HG02840 (cell line): ENCODE results near the gene MAP2K7.

Source experiments
- ATAC-seq: cut with Tn5 transposase; IDR thresholded peaks from one replicate; pipeline ENCODE4 v1.9.1; 2021; ENCODE audit warnings: mild to moderate bottlenecking, moderate library complexity, moderate number of reproducible peaks; ENCODE audit not compliant: unreplicated experiment, low FRiP score

The MAP2K7 gene

DNA sequence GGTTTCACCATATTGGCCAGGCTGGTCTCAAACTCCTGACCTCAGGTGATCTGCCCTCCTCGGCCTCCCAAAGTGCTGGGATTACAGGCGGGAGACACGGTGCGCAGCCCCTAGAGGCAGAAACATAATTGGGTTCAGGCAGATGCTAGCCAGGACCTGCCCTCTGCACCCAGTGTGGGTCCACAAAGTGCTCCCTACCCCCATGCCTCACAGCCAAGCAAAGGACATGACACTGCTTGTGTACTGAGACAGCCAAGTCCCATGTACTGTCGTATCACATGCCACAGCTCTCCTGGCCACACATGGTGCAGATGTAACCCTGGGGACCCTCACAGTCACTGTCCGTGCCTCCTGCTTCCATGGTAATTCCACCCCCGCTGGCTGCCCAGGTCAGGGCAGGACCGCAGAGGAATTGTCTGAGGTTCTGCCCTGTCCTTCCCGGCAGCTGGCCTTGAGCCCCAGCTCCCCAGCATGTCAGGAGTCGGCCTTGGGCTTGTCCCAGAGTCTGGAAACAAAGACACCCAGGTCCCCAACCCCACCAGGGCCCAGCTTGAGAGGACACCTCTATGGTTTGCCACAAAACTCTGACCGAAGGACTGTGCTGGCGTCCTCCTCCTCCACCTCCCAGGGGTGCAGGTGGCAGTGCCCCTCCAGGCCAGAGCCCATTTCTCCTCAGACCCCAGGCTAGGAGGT is 37.1 kb upstream of the MAP2K7 start:
- ATAC-seq = no peak

DNA sequence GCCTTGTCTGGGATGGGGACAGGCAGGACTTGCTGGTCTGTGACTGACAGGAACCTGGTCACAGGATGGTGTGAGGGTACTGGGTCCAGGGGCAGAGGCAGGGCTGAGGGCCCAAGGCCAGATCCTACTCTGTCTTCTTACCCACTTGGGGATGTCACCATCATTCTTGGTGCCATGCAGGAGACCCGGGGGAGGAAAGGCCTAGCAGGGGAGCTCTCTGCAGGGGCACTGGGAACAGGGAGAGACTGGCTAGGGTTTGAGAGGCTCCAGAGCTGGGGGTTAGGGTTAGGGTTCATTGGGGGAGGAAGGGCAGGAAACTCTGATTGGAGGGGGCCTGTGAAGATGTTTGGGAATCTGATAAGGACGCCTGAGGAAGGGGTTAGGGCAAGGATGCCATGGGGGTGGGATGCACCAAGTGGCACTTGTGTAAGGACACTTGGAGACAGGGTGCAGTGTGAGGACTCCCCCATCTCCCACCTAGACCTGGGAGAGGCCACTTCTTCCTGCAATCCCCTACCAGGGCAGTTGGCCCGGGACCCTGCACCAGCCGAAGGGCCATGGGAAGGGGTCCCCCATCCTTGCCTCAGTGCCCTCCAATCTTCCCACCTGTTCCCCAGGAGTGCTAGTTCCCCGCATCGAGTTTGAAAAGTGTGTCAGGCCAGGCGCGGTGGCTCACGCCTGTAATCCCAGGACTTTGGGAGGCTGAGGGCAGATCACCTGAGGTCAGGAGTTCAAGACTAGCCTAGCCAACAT is 36.4 kb upstream of the MAP2K7 start:
- no peak for ATAC-seq

DNA sequence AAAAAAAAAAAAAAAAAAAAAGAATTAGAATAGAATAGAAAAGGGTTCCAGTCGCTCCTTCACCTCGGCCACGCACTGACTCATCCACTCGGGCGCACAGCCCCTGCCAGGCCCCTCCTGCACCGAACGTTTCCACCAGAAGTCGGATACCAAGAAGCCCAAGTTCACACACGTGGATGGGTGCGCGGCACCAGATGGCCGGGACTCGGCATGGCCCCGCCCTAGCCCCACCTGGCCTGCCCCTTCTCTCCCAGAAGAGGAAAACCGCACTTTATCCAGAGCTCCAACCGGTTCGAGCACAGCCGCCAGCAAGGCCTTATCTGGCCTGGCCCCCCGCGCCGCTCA is 35.4 kb upstream of the MAP2K7 start:
- no peak for ATAC-seq

DNA sequence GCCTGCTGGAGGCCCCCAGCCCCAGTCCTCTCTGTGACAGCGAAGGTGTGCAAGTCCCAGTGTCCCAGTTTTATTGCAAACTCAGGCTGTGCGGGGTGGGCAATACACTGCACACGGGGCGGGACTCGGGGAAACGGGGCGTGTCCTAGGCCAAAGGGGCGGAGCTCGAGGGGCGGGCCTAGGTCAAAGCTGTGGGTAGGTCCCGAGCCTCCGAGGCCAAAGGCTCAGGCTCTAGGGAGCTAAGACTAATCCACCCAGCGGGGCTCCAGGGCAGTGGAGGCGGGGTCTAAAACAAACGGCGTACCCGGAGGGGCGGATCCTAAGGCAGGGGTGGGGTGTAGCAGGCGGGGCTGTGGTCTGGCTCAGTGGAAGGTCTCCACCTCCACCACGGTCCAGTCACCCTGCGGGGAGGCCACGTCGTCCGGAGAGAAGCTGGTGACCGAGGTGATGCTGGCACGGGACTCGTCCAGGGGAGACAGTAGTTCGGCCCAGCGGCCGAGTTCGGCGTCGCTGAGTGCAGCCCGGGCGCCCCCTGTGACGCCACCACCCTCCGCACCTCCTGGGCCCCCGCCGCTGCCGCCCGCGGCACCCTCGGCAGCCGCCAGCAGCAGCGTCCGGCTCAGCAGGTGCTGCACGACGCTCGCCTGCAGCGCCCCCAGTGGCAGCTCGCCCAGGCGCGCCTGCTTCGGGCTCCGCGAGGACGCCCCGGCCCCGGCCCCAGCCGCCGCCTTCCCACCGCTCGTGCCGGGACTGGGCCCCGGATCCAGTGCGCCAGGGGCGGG is 34.8 kb upstream of the MAP2K7 start:
- ATAC-seq = peak; percentile 68

DNA sequence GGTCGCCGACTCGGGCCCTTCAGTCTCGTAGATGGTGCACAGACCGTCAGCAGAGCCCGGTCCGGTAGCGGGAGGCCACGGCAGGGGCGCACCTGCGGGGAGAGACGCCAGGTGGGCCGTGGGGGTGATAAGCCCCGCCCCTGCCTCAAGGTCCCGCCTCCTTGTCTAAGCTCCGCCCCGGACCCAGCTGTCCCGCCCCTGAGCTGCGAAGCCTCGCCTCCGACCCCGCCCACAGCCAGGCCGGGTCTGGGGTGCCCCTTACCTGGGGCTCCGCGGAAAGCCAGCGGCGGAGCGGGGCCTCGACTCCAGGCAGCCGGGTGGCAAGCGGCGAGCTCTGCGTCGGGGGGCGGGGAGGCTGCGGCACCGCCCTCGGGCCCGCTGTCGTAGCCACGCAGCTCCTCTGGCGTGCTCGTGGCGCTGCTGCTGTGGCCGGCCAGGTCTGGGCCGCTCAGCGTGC is 34.2 kb upstream of the MAP2K7 start:
- ATAC-seq = peak; percentile 66

DNA sequence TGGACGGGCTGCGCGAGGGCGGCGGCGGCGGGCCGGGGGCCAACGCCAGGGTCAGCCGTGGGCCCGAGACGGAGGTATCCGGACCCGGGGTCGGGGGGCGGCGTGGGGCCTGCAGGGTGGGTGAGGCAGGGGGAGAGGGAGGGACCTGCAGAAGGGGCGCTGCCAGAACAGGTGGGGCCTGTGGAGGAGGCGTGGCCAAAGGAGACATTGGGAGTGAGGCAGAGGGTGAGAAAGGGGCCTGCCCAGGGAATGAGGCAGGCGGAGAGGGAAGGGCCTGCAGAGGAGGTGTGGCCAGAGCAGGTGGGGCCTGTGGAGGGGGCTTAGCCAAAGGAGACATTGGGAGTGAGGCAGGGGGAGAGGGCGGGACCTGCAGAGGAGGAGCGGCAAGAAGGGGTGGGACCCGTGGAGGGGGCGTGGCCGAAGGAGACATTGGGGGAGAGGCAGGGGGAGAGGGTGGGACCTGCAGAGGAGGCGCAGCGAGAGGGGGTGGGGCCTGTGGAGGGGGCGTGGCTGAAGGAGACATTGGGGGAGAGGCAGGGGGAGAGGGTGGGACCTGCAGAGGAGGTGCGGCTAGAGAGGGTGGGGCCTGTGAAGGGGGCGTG is 33.7 kb upstream of the MAP2K7 start:
- ATAC-seq = no peak

DNA sequence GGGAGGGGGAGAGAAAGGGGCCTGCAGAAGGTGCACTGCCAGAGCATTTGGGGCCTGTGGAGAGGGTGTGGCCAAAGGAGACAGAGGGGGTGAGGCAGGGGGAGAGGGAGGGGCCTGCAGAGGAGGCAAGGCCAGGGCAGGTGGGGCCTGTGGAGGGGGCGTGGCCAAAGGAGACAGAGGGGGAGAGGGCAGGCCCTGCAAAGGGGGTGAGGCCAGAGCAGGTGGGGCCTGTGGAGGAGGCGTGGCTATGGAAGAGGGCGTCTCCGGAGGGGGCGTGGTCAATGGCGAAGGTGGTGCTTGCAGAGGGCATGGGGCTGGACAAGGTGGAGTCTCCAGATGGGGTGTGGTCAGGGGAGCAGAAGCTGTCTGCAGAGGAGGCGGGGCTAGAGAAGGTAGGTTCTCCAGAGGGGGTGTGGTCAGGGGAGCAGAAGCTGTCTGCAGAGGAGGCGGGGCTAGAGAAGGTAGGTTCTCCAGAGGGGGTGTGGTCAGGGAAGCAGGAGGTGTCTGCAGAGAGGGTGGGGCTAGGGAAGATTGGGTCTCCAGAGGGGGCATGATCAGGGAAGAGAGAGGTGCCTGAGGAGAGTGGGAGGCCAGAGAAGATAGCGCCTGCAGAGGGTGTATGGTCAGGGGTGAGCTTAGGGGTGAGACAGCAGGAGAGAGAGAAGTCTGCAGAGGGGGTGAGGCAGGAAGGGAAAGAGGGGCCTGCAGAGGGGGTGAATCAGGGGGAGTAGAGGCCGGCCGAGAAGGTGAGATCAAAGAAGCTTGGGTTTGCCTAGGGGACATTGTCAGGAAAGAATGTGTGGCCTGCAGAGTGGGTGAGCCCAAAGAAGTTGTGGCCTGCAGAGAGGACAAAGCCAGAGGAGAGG is 32.9 kb upstream of the MAP2K7 start:
- no peak for ATAC-seq

DNA sequence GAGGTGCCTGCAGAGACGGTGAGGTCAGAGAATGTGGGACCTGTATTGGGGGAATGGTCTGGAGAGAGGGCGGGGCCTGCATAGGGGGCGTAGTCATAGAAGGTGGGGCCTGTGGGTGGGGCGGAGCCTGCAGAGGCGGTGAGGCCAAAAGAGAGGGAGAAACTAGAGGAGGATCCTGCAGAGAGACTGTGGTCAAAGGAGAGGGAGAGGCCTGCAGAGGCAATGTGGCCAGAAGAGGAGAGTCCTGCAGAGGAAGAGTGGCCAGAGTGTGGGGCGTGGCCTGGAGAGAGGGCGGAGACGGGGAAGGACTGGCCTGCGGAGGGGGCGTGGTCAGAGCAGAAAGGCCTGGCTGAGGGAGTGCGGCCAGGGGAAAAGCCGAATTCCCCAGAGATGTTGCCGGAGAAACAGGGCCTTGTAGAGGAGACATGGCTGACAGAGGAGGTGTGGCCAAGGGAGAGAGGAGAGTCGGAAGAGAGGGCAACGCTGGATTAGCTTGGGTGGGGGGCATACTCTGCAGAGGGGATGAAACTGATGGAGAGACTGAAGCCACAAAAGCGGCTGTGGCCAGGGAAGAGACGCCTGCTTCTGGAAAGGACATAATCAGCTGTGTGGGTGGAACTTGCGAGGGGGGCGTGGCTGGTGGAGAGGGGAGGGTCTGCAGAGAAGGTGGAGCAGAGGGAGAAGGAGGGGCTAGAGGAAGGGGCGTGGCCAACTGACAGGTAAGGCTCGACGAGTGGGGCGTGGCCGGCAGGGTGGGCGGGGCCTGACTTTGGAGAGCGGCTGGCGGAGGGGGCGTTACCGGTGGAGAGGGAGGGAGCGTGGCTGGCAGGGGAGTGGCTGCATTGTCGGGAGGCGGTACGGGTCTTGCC is 32.0 kb upstream of the MAP2K7 start:
- no peak for ATAC-seq

DNA sequence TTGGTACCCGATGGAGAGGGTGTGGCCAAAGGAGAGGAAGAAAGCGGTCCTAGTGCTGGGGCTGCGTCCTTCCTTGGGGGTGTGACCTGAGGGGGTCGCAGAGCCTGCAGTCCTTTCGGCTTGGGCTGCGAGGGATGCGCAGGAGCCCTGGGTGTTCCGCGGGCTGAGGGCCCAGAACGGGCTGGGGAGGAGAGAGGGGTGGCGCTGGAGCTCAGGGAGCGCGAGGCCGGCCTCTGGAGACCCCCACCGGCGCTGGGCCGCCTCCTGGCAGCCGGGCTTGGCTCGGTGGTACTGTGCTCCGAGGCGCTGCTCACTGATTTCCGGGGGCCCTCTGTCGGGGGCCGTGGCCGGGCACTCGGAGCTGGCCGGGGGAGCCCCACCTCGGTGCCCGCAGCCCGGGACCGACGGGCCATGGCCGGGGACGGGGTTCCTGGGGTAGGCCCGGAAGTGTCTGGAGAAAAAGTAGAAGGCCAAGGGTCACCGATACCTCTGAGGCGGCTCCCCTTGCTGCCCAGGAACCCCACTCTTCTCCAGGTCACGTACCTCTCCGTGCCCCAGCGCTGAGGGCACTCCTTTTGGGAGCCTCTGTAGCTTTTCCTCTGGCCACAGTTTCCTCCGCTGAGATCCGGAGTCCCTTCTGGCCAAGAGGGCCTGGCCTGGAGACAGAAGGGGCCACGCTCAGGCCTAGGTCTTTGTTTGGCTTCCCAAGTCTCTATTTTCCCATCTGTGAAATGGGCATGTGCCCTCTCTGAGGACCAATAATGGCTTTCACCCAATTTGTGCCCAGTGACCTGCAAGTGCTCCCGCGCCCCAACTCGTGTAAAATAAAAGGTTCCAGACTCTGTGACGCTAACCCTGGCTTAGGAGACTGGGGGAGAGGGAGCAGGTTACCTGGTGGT is 31.1 kb upstream of the MAP2K7 start:
- no peak for ATAC-seq

DNA sequence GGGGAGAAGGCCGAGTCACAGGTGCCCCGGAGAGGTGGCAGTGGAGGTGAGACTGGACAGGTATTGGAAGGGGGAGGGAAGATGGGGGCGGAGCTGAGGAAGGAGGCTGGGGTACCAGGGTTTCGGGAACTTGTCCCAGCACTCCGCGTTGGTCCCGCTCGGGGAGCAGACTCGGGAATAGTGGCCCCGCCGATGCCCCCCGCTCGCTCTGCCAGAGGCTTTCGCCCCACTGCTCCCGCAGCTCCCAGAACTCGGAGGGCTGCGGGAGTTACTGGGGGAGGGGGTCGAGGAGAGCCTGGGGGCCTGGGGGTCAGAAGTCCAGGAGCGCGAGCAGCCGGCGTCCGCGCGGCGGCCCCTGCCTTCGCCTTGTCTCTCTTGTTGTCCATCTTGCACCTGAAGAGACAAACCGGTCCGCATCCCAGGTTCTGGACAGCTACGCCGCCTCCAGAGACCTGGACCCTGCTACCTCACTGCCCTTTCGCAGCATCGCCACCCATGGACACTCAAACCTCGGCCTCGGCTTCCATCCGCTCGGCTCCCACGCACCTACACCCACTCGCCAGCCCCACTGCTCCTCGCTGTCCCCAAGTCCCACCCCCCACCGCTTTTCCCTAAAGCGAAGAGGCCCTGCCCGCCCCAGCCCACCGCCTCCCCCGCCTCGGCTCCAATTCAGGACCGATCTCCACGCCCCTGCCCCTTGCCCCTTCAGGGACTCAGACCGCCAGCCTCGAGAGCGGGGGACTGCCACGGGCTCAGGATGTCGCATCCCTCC is 30.2 kb upstream of the MAP2K7 start:
- ATAC-seq = no peak

DNA sequence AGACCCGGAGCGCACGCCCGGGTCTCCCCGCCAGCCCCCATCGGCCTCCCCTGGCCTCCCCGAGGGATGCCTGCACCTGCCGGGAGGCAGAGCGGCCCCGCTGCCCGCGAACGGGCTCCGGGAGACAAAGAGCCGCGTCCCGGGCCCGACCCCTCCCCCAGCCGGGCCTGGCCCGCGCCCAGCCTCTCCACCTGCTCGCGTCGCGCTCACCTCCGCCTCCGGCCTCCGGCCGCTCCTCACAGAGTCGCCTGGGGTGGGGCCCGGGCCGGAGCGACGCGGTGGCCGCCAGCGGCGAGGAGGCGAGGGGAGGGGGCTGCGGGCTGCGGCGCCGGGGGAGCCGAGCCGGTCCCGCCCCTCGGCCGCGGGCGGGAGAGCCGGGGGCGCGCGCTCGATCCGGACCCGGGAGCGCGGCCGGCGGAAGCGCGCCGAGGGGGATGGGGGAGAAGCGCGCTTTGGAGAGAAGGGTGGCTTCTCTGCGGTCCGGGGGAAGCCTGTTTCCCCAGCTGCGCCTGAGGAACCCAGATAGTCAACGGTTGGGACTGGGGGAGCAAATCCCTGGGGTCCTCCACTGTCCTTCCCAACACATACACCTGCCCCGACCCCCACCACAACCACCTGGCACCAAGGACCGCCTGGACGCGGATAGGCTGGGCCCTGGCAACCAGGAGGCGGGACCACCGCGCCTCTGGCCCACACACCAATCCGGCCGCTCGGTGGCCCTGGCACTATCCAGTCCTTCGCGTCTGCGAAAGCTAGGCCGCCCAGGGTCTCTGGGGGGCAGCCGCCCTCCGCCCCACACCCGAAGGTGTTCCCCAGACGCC is 29.4 kb upstream of the MAP2K7 start, which contains the start of gene PRR36:
TSS of gene PRR36 (minus strand) at position 315 of the 821 bp plus-strand sequence. CDS start 701 bp downstream, outside the sequence.
- no peak for ATAC-seq

DNA sequence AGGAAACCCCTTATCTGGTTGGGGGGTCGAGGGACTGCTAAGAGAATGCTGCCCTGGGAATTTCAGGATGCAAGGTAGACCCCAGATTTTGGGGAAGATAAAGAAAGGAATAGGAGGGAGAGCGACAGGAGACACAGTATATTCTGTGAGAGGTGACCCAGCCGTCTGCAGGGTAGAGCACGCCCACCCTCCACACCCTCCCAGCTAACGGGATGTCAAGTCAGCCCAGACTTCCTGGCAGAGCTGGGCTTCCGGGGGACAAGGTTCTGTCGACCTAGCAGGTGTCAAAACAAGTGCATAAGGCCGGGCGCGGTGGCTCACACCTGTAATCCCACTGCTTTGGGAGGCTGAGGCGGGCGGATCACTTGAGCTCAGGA is 28.8 kb upstream of the MAP2K7 start:
- no peak for ATAC-seq

DNA sequence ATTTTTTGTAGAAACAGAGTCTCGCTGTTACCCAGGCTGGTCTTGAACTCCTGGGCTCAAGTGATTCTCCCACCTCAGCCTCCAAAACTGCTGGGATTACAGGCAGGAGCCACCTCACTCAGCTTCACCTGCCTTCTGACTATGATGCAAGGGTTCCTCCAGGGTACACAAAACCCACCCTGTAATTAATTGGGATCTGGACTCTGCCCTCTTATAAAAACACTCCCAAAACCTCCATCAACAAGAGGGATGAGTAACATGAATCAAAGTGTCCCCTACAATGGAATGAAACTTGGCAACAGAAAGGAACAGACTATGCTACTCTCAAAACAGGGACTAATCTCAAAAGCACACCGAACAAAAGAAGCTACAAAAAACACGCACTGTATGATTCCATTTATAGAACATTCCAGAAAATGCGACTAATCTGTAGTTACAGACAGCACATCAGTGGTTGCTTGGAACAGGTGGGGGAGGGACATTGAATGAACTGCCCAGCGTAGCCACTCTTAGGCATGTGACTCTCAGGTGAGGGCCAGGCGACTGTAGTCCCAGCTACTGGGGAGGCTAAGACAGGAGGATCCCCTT is 26.3 kb upstream of the MAP2K7 start:
- no peak for ATAC-seq

DNA sequence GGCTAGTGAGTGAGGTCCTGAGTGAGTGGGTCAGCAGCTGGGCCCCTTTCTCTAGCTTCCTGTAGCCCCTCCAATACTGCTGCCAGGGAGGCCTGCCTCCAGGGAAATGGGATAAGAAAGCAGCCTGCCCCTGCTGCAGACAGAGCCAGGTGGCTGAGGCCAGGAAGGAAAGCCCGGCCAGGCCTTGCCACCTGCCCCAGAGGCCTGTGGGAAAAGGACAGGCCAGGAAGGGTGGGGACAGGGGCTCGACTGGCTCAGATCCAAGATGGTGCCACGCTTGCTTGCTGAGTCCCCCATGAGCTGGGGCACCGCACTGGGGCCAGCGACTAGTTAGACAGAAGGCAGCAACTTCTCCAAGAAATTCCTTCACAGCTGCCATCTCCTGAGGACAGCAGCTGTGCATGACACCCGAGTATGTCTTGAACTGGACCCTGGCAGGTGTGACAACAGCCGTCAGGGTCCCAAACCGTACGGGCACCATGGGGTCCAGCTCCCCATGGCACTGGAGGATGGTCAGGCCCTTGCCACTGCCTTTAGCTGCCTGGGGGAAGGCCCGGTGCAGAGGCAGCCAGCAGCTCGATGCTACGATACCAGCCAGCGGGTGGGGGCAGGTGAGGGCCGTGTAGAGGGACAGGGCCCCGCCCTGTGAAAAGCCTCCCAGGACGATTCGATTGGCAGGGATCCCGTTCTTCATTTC is 24.4 kb upstream of the MAP2K7 start:
- ATAC-seq = no peak

DNA sequence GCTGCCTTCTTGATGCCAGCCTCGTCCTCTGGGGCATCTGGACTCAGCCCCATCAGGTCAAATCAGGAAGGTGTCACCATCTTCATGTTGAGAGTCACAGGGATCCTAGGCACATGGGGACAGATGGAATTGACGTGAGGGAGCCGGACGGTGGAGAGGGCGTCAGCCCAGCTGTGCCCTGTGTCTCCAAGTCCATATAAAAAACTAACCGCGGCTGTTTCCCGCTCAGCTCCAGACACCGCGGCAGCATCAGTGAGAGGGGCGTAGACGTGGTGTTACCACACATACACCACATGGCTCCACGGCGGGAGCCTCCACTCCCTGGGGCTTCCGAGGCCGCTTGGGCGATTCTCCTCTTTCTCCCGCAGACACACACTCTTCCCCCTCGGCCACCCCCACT is 23.8 kb upstream of the MAP2K7 start:
- ATAC-seq = no peak

DNA sequence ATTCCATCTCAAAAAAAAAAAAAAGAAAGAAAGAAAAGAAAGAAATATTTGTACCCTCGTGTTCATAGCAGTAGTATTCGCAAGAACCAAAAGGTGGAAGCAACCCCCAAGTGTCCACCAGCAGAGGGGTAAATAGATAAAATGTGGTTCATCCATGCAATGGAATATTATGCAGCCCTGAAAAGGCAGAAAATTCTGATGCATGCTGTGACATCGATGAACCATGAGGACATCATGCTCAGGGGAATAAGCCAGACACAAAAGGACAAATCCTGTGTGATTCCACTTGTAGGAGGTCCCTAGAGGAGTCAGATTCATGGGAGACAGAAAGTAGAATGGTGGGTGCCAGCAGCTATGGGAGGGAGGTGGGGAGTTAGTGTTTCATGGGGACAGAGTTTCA is 21.8 kb upstream of the MAP2K7 start:
- no peak for ATAC-seq
